Smooth muscle cell (in vitro differentiated cells): ENCODE results near the gene CNTNAP2. TPM values are rescaled to one million over a fixed set of nuclear protein-coding genes. Genes with fewer than 3 reads are reported as not detected.

Experiments used
- DNase-seq: peaks from one replicate; lab custom pipeline; 2025; ENCODE audit not compliant: unreplicated experiment; lab: John Stamatoyannopoulos, UW
- H2AFZ ChIP-seq: fragments of 200-600 bp; sonication (generic); 2 replicates; pipeline ENCODE4 v1.6.0; 2016; ENCODE audit warnings: antibody characterized with exemption, low read depth, mild to moderate bottlenecking
- H3F3A ChIP-seq: fragments of 200-600 bp; sonication (generic); 2 replicates; pipeline ENCODE4 v1.6.0; 2017; ENCODE audit warnings: antibody characterized with exemption, low read depth
- H3K27ac ChIP-seq: fragments of 200-600 bp; sonication (generic); 2 replicates; pipeline ENCODE4 v1.5.1; 2016; ENCODE audit warnings: low read depth, mild to moderate bottlenecking
- H3K27me3 ChIP-seq: fragments of 200-600 bp; sonication (generic); 2 replicates; pipeline ENCODE4 v1.6.1; 2016; ENCODE audit warnings: low read depth, mild to moderate bottlenecking
- H3K36me3 ChIP-seq: fragments of 200-600 bp; sonication (generic); 2 replicates; pipeline ENCODE4 v1.5.1; 2016; ENCODE audit warnings: low read depth
- H3K4me1 ChIP-seq: fragments of 200-600 bp; sonication (generic); 2 replicates; pipeline ENCODE4 v1.5.1; 2016; ENCODE audit warnings: low read depth
- H3K4me2 ChIP-seq: fragments of 200-600 bp; sonication (generic); 2 replicates; pipeline ENCODE4 v1.6.0; 2016; ENCODE audit warnings: mild to moderate bottlenecking
- H3K4me3 ChIP-seq: fragments of 200-600 bp; sonication (generic); 2 replicates; pipeline ENCODE4 v1.5.1; 2016; ENCODE audit warnings: mild to moderate bottlenecking
- H3K79me2 ChIP-seq: fragments of 200-600 bp; sonication (generic); 2 replicates; pipeline ENCODE4 v1.6.0; 2016; ENCODE audit warnings: low read depth, mild to moderate bottlenecking
- H3K9ac ChIP-seq: fragments of 200-600 bp; sonication (generic); 2 replicates; pipeline ENCODE4 v1.6.0; 2016; ENCODE audit warnings: low read depth
- H3K9me3 ChIP-seq: fragments of 200-600 bp; sonication (generic); replicated peaks from 2 replicates; pipeline ENCODE4 v1.5.1; 2016; ENCODE audit warnings: low read depth
- H4K20me1 ChIP-seq: fragments of 200-600 bp; sonication (generic); 2 replicates; pipeline ENCODE4 v1.6.0; 2016; ENCODE audit warnings: low read depth
- WGBS: methylation state at CpG from one replicate; pipeline ENCODE4 v1.1.7; 2016; ENCODE audit warnings: low lambda C conversion rate; 5-methylcytosine and 5-hydroxymethylcytosine counted together
- polyA plus RNA-seq: library from polyadenylated mRNA; unstranded; fragments of >200 nt; fragmentation: Nextera tagmentation; extraction: Ambion mirVana; gene quantifications from 2 replicates; pipeline ENCODE4 v1.2.1, GENCODE V29; 2016
- total RNA-seq: library from RNA; depleted of rRNA; stranded (reverse); fragments of >200 nt; gene quantifications from 2 replicates; pipeline ENCODE4 v1.2.3, GENCODE V29; 2014
- TF ChIP-seq, protein P1 (sequence below): fragments of 200-600 bp; sonication (generic); IDR thresholded peaks from 2 replicates; pipeline ENCODE4 v1.5.1; 2017; ENCODE audit warnings: borderline replicate concordance, mild to moderate bottlenecking, antibody characterized with exemption; ENCODE audit not compliant: insufficient read depth, poor library complexity, severe bottlenecking

The CNTNAP2 gene
- total and polyA plus RNA-seq, 2 experiments from 2014 or later: 1.7 to 9.0 TPM

DNA sequence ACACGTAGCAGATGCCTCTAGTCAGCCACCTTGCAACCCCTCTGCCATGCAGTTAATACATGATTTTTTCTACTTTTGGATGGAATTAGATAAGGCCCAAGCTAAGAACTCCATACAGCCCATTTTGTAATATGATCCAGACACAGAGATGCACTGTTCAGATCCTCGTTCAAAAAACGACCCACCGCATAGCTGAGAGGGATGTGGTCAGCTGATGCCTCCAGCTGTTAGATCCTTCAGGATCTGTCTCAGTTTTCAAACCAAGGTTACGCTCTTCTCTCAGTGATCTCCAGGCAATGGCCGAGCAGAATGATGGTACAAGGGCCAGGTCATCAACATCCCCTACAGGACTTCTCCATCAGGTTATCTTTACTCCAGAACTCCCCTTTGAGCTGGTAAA, 1592.3 kb downstream of the CNTNAP2 start:
- DNase-seq: no peak
- Histone ChIP-seq H3K27ac (no peak overlapping the region), H2AFZ (no peak overlapping the region), H4K20me1 (no peaks in the 10 kb centered on the region), H3K9me3 (peaks cover 12% of the 10 kb centered on the region), H3K4me3 (no peak overlapping the region), H3F3A (no peaks in the 10 kb centered on the region), H3K4me1 (no peaks in the 10 kb centered on the region), H3K27me3 (no peaks in the 10 kb centered on the region), H3K4me2 (no peak overlapping the region), H3K9ac (no peak overlapping the region), H3K79me2 (no peaks in the 10 kb centered on the region), H3K36me3 (no peaks in the 10 kb centered on the region)
- TF ChIP-seq, protein P1, sequence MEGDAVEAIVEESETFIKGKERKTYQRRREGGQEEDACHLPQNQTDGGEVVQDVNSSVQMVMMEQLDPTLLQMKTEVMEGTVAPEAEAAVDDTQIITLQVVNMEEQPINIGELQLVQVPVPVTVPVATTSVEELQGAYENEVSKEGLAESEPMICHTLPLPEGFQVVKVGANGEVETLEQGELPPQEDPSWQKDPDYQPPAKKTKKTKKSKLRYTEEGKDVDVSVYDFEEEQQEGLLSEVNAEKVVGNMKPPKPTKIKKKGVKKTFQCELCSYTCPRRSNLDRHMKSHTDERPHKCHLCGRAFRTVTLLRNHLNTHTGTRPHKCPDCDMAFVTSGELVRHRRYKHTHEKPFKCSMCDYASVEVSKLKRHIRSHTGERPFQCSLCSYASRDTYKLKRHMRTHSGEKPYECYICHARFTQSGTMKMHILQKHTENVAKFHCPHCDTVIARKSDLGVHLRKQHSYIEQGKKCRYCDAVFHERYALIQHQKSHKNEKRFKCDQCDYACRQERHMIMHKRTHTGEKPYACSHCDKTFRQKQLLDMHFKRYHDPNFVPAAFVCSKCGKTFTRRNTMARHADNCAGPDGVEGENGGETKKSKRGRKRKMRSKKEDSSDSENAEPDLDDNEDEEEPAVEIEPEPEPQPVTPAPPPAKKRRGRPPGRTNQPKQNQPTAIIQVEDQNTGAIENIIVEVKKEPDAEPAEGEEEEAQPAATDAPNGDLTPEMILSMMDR: no peak
- WGBS: 91% methylated on average over 6 of the region's 6 CpGs

DNA sequence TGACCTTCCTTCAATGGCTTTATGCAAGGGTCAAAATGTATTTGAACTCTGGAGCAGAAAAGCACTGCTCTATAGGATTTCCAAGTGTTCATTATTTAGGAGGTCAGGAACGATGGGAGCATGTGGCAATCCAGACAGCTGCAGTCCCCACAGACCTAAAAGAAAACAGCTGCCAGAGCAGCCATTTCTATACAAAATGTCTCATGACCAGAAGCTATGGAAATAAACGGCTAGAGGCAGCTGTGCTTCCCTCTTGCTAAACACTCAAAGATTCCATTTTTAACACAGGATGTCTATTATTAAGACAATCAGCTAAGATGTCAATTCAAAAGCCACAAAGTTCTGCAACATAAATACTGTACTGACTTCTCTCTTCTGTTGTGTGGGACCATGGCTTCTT, 1594.8 kb downstream of the CNTNAP2 start:
- TF ChIP-seq, protein P1: no peak

DNA sequence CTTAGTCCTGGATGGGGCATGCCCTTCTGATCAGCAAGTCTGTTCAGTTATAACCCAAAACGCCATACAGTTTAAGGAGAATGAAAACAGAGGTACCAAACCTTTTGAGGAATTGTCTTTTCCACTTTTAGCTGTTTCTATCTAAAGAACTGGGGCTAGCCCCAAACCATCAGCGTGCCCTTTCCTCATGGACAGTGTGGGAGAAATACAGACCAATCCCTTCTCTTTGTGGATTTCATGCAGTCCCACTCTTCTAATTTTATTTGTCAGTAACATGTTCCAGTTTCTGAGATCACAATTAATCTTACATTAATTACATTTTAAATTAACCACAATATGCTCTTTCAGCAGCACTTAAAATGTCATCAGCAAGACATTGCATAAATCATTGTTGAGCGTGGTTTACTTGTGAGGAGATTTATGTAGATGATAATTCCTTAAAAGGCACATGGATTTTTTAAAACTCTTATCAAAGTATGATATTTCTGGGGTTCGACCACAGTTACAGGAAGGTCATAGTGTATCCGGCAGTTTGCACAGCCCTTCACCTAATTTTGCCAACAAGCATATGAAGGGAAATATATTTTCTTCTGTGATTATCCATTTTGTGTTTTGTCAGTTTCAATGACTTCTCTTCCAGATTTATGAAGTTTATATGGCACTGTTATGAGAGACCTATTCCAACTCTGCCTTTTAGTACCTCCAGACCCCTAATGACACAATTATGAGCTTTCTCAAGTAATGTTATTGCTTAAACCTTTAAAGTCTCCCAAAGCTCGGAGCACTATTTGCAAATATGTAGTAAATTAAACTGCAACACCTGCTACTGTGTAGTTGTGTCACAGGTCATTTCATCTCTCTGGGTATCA, 1605.6 kb downstream of the CNTNAP2 start:
- H3K36me3 ChIP-seq: no peaks in the 10 kb centered on the region
- no peak for DNase-seq
- TF ChIP-seq, protein P1: no peak
- no peak overlapping the region for H3K4me3 ChIP-seq
- no peaks in the 10 kb centered on the region for H3K79me2 ChIP-seq
- no peak overlapping the region for H3K4me2 ChIP-seq
- WGBS: 88% methylated on average over 6 of the region's 6 CpGs
- H3F3A ChIP-seq: no peaks in the 10 kb centered on the region
- H4K20me1 ChIP-seq: no peaks in the 10 kb centered on the region
- no peak overlapping the region for H3K9ac ChIP-seq
- no peak overlapping the region for H2AFZ ChIP-seq
- no peaks in the 10 kb centered on the region for H3K4me1 ChIP-seq
- no peaks in the 10 kb centered on the region for H3K27me3 ChIP-seq
- H3K27ac ChIP-seq: no peak overlapping the region
- no peaks in the 10 kb centered on the region for H3K9me3 ChIP-seq

More for the DNA sequence above, 1594.8 kb downstream of the CNTNAP2 start:
- H4K20me1 ChIP-seq: no peaks in the 10 kb centered on the region
- no peak overlapping the region for H2AFZ ChIP-seq
- H3K27ac ChIP-seq: no peak overlapping the region
- 52% methylated on average over 2 of the region's 2 CpGs for WGBS
- H3K9me3 ChIP-seq: no peaks in the 10 kb centered on the region
- H3K36me3 ChIP-seq: no peaks in the 10 kb centered on the region
- no peak for DNase-seq
- no peaks in the 10 kb centered on the region for H3K4me1 ChIP-seq
- no peaks in the 10 kb centered on the region for H3K79me2 ChIP-seq
- no peaks in the 10 kb centered on the region for H3K27me3 ChIP-seq
- H3K4me2 ChIP-seq: no peak overlapping the region
- no peaks in the 10 kb centered on the region for H3F3A ChIP-seq
- H3K4me3 ChIP-seq: no peak overlapping the region
- no peak overlapping the region for H3K9ac ChIP-seq

GRCh38 chr7:147723536-147723935, 1606.9 kb downstream of the CNTNAP2 start:
- no peaks in the 10 kb centered on the region for H3K4me1 ChIP-seq
- no peaks in the 10 kb centered on the region for H3F3A ChIP-seq
- 87% methylated on average over 4 of the region's 4 CpGs for WGBS
- H3K4me2 ChIP-seq: no peak overlapping the region
- no peak overlapping the region for H3K9ac ChIP-seq
- H3K27ac ChIP-seq: no peak overlapping the region
- no peak for DNase-seq
- no peaks in the 10 kb centered on the region for H3K36me3 ChIP-seq
- H3K27me3 ChIP-seq: no peaks in the 10 kb centered on the region
- no peaks in the 10 kb centered on the region for H3K9me3 ChIP-seq
- no peak overlapping the region for H3K4me3 ChIP-seq
- no peak overlapping the region for H2AFZ ChIP-seq
- TF ChIP-seq, protein P1: no peak
- no peaks in the 10 kb centered on the region for H3K79me2 ChIP-seq
- H4K20me1 ChIP-seq: no peaks in the 10 kb centered on the region
